Urothelium cell line (cell line): ENCODE results near the gene LRCOL1.

Experiments used
- DNase-seq: peaks from one replicate; pipeline ENCODE4 v3.0.0; 2011; ENCODE audit warnings: low spot score, mixed read lengths
- FAIRE-seq: peaks from 2 replicates; lab custom pipeline; 2011; peaks lifted over from hg19 to GRCh38; lab: Jason Lieb, UNC

LRCOL1 gene

GRCh38 chr12:132619386-132620112 is 9.2 kb upstream of the LRCOL1 start:
- DNase-seq: no peak
- no peak for FAIRE-seq

- FAIRE-seq: no peak
Observed at GRCh38 chr12:132619071-132619385, 8.6 kb upstream of the LRCOL1 start.

GRCh38 chr12:132618683-132619043 is 8.3 kb upstream of the LRCOL1 start, which contains the start of gene P2RX2:
P2RX2 (plus strand) TSS chr12:132618776; CDS start chr12:132618817, 41 bp downstream.
- DNase-seq: no peak

More at GRCh38 chr12:132619071-132619385, 8.6 kb upstream of the LRCOL1 start:
- DNase-seq: no peak

GRCh38 chr12:132617822-132618682 is 7.7 kb upstream of the LRCOL1 start:
- DNase-seq (no peak), FAIRE-seq (no peak)

More at GRCh38 chr12:132618683-132619043, 8.3 kb upstream of the LRCOL1 start, which contains the start of gene P2RX2:
- FAIRE-seq: no peak

GRCh38 chr12:132617135-132617701 is 6.8 kb upstream of the LRCOL1 start:
- DNase-seq (no peak), FAIRE-seq (no peak)

- FAIRE-seq (no peak), DNase-seq (no peak)
Observed at GRCh38 chr12:132615579-132616038, 5.2 kb upstream of the LRCOL1 start.

- peak; percentile 83 for DNase-seq
- no peak for FAIRE-seq
Observed at GRCh38 chr12:132614861-132615578, 4.6 kb upstream of the LRCOL1 start.

- FAIRE-seq (no peak), DNase-seq (no peak)
Observed at GRCh38 chr12:132614029-132614428, 3.6 kb upstream of the LRCOL1 start.

GRCh38 chr12:132611620-132612019 is 1.2 kb upstream of the LRCOL1 start:
- DNase-seq (no peak), FAIRE-seq (no peak)

GRCh38 chr12:132610866-132611602 is 652 bp upstream of the LRCOL1 start:
- DNase-seq (no peak), FAIRE-seq (no peak)

- FAIRE-seq (no peak), DNase-seq (no peak)
Observed at GRCh38 chr12:132608231-132609171, 1.9 kb downstream of the LRCOL1 start.

GRCh38 chr12:132606927-132607326 is 3.5 kb downstream of the LRCOL1 start:
- no peak for FAIRE-seq
- DNase-seq: no peak

- FAIRE-seq (no peak), DNase-seq (no peak)
Observed at GRCh38 chr12:132606466-132606865, 3.9 kb downstream of the LRCOL1 start.

- DNase-seq (no peak), FAIRE-seq (no peak)
Observed at GRCh38 chr12:132605892-132606291, 4.5 kb downstream of the LRCOL1 start.

- DNase-seq: no peak
- FAIRE-seq: no peak
Observed at GRCh38 chr12:132604668-132605441, 5.5 kb downstream of the LRCOL1 start.

- DNase-seq (no peak), FAIRE-seq (no peak)
Observed at GRCh38 chr12:132604151-132604618, 6.2 kb downstream of the LRCOL1 start.

GRCh38 chr12:132603240-132604150 is 6.9 kb downstream of the LRCOL1 start:
- no peak for DNase-seq
- FAIRE-seq: no peak
